ENCODE results near the gene COASY. TPM values are rescaled to one million over a fixed set of nuclear protein-coding genes. Genes with fewer than 3 reads are reported as not detected.

The COASY gene
- total RNA-seq (2021) (106 to 131 TPM (median 113 TPM) in 3 replicates), Bru-seq, nascent RNA (percentile 76 among the genes with signal in this experiment)
- long read RNA-seq, experiment 1, transcript COASY-201 (9 exons, 2,458 nt) = major isoform, 205 of 320 reads
- long read RNA-seq, experiment 1, transcript COASY-211 (11 exons, 1,976 nt) = minor isoform, 5 of 320 reads
- long read RNA-seq, experiment 1, transcript COASY-202 (10 exons, 2,071 nt) = minor isoform, 22 of 320 reads
- long read RNA-seq, experiment 1, partial matches to known transcripts = 33 of 320 reads
- long read RNA-seq, experiment 1, other reads (novel, unspliced or antisense) = 49 of 320 reads
- long read RNA-seq, experiment 2, transcript COASY-201 (9 exons, 2,458 nt) = major isoform, 31 of 93 reads
- long read RNA-seq, experiment 2, partial matches to known transcripts = 30 of 93 reads
- long read RNA-seq, experiment 2, other reads (novel, unspliced or antisense) = 25 of 93 reads
- long read RNA-seq, experiment 3, transcript COASY-201 (9 exons, 2,458 nt) = major isoform, 36 of 96 reads
- long read RNA-seq, experiment 3, transcript COASY-202 (10 exons, 2,071 nt) = minor isoform, 12 of 96 reads
- long read RNA-seq, experiment 3, partial matches to known transcripts = 20 of 96 reads
- long read RNA-seq, experiment 3, other reads (novel, unspliced or antisense) = 23 of 96 reads

DNA sequence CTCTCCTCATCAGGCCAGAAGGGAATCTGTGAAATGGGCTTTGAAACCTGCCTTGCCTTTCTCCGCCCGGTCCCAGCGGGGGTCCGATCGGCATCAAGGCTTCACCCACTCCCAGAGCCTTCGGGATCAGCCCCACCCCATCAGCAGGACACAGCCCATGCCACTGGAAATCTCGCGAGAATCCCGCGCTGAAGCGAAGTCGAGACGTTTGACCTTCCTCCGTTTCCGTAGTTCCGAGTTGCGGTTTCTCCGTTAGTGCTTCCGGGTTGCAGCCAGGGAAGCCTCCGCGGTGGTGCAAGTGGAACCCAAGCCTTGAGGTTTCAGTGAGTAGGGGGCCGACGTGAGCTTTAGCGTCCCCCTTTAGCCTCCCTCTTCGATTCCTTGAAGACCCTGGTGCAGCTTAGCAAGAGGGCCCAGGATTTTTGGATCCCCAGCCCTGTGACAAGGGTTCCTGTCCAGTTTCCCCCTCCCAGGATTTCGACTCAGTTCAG, at the start of gene COASY:
COASY (plus strand) TSS at position 252 of the 491 bp plus-strand sequence. CDS start 475 bp downstream, outside the sequence.
- ATAC-seq (peak; percentile 84), DNase-seq (ENCODE audit: low spot score) (peak; percentile 96)
- H3K9me3 Mint-ChIP-seq = no peaks in the 10 kb centered on the region
- H3K4me3 Mint-ChIP-seq = peak within 1 kb of the TSS; percentile 88
- CTCF ChIA-PET = interaction anchor here (1.2 kb wide), 1 partner anchor 16 kb away, joined by 3 read pairs; no protein-coding TSS in a partner anchor
- POLR2A ChIA-PET = no interaction called here
- no peaks in the 10 kb centered on the region for H3K27me3 Mint-ChIP-seq (ENCODE audit: low read depth)
- H3K36me3 Mint-ChIP-seq = no peaks in the 10 kb centered on the region; the same call in 1 of the 2 replicates
- H3K4me1 Mint-ChIP-seq = peaks cover 21% of the 10 kb centered on the region
- TF ChIP-seq TEAD1 (CRISPR knock-in tag; IDR thresholded peaks at IDR 0.05) (peak; percentile 75; the same call in 1 of the 2 replicates), CREM (CRISPR knock-in tag; IDR thresholded peaks at IDR 0.05) (peak; percentile 71), ZNF232 (CRISPR knock-in tag; IDR thresholded peaks at IDR 0.05) (no peak), NR2C2 (CRISPR knock-in tag; IDR thresholded peaks at IDR 0.05) (peak; percentile 95), FOXK1 (CRISPR knock-in tag; IDR thresholded peaks at IDR 0.05) (peak; percentile 96), SP1 (CRISPR knock-in tag; conservative IDR thresholded peaks at IDR 0.05) (peak; percentile 63), CBFB (CRISPR knock-in tag; IDR thresholded peaks at IDR 0.05; ENCODE audit: low read depth) (peak; percentile 78; the same call in 1 of the 2 replicates), ELF4 (CRISPR knock-in tag; IDR thresholded peaks at IDR 0.05; ENCODE audit: low read depth) (no peak), ESRRA (CRISPR knock-in tag; IDR thresholded peaks at IDR 0.05; ENCODE audit: borderline replicate concordance) (0 out of 2 replicates have a peak, but pooled peaks have one; percentile 42), GABPB1 (CRISPR knock-in tag; IDR thresholded peaks at IDR 0.05) (peak; percentile 94), TCF7 (CRISPR knock-in tag; IDR thresholded peaks at IDR 0.05; ENCODE audit: low read depth) (no peak), NFATC4 (CRISPR knock-in tag; IDR thresholded peaks at IDR 0.05) (no peak)
- TF ChIP-seq, protein P1, sequence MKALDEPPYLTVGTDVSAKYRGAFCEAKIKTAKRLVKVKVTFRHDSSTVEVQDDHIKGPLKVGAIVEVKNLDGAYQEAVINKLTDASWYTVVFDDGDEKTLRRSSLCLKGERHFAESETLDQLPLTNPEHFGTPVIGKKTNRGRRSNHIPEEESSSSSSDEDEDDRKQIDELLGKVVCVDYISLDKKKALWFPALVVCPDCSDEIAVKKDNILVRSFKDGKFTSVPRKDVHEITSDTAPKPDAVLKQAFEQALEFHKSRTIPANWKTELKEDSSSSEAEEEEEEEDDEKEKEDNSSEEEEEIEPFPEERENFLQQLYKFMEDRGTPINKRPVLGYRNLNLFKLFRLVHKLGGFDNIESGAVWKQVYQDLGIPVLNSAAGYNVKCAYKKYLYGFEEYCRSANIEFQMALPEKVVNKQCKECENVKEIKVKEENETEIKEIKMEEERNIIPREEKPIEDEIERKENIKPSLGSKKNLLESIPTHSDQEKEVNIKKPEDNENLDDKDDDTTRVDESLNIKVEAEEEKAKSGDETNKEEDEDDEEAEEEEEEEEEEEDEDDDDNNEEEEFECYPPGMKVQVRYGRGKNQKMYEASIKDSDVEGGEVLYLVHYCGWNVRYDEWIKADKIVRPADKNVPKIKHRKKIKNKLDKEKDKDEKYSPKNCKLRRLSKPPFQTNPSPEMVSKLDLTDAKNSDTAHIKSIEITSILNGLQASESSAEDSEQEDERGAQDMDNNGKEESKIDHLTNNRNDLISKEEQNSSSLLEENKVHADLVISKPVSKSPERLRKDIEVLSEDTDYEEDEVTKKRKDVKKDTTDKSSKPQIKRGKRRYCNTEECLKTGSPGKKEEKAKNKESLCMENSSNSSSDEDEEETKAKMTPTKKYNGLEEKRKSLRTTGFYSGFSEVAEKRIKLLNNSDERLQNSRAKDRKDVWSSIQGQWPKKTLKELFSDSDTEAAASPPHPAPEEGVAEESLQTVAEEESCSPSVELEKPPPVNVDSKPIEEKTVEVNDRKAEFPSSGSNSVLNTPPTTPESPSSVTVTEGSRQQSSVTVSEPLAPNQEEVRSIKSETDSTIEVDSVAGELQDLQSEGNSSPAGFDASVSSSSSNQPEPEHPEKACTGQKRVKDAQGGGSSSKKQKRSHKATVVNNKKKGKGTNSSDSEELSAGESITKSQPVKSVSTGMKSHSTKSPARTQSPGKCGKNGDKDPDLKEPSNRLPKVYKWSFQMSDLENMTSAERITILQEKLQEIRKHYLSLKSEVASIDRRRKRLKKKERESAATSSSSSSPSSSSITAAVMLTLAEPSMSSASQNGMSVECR (CRISPR knock-in tag; IDR thresholded peaks at IDR 0.05; ENCODE audit: borderline replicate concordance) = peak; percentile 40; the same call in 1 of the 2 replicates
- TF ChIP-seq, protein P2, sequence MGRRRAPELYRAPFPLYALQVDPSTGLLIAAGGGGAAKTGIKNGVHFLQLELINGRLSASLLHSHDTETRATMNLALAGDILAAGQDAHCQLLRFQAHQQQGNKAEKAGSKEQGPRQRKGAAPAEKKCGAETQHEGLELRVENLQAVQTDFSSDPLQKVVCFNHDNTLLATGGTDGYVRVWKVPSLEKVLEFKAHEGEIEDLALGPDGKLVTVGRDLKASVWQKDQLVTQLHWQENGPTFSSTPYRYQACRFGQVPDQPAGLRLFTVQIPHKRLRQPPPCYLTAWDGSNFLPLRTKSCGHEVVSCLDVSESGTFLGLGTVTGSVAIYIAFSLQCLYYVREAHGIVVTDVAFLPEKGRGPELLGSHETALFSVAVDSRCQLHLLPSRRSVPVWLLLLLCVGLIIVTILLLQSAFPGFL (CRISPR knock-in tag; IDR thresholded peaks at IDR 0.05; ENCODE audit: borderline replicate concordance) = no peak
- TF ChIP-seq, protein P3, sequence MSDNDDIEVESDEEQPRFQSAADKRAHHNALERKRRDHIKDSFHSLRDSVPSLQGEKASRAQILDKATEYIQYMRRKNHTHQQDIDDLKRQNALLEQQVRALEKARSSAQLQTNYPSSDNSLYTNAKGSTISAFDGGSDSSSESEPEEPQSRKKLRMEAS (CRISPR knock-in tag; IDR thresholded peaks at IDR 0.05) = peak; percentile 73
- TF ChIP-seq, protein P4, sequence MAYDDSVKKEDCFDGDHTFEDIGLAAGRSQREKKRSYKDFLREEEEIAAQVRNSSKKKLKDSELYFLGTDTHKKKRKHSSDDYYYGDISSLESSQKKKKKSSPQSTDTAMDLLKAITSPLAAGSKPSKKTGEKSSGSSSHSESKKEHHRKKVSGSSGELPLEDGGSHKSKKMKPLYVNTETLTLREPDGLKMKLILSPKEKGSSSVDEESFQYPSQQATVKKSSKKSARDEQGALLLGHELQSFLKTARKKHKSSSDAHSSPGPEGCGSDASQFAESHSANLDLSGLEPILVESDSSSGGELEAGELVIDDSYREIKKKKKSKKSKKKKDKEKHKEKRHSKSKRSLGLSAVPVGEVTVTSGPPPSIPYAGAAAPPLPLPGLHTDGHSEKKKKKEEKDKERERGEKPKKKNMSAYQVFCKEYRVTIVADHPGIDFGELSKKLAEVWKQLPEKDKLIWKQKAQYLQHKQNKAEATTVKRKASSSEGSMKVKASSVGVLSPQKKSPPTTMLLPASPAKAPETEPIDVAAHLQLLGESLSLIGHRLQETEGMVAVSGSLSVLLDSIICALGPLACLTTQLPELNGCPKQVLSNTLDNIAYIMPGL (CRISPR knock-in tag; IDR thresholded peaks at IDR 0.05) = peak; percentile 55; the same call in 1 of the 2 replicates
- TF ChIP-seq, protein P5, sequence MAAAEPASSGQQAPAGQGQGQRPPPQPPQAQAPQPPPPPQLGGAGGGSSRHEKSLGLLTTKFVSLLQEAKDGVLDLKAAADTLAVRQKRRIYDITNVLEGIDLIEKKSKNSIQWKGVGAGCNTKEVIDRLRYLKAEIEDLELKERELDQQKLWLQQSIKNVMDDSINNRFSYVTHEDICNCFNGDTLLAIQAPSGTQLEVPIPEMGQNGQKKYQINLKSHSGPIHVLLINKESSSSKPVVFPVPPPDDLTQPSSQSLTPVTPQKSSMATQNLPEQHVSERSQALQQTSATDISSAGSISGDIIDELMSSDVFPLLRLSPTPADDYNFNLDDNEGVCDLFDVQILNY (CRISPR knock-in tag; IDR thresholded peaks at IDR 0.05) = peak; percentile 56; the same call in 1 of the 2 replicates
- peak within 1 kb of the TSS; percentile 95 for H3K27ac Mint-ChIP-seq

Measured in WTC11 (cell line).